ENCODE data around the gene SEZ6L2. TPM values are rescaled to one million over a fixed set of nuclear protein-coding genes. Genes with fewer than 3 reads are reported as not detected.

SEZ6L2 gene
- total and polyA plus RNA-seq, 9 of the 15 experiments (the other 6 are each of a cell fraction or from before 2014, with no cell fraction given): 0.10 to 2.1 (median 0.72) TPM

DNA sequence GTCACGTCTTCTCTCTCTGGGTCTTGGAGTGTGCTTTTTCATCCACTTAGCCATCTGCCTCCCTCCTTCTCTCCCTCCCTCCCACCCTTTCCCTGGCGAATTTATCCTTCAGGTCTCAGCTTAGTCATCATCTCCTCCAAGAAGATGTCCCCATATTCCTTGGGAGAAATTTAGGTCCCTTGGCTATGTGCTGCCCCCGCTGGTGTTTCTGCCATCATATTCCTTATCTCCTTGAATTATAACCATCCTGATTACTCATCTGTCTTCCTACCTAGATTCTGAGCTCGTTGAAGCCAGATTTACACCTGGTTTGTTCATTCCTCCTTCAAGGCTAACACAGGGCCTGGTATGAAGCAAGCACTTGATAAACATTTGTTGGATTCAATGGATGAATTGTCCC lies 5.0 kb downstream of the SEZ6L2 start:
- TF ChIP-seq HLTF (IDR thresholded peaks at IDR 0.05) (no peak), TSHZ1 (CRISPR knock-in tag; IDR thresholded peaks at IDR 0.05) (no peak), ATF2 (CRISPR knock-in tag; IDR thresholded peaks at IDR 0.05) (no peak), EWSR1 (IDR thresholded peaks at IDR 0.05; ENCODE audit: borderline replicate concordance, low read depth, partially characterized antibody) (no peak), BRF2 (IDR thresholded peaks at IDR 0.05; ENCODE audit: borderline replicate concordance, insufficient read depth, insufficient read length) (no peak), POLR2AphosphoS5 (IDR thresholded peaks at IDR 0.05; ENCODE audit: control insufficient read depth, insufficient read depth, low read depth, low read length) (no peak), GABPA (tag; conservative IDR thresholded peaks at IDR 0.05; ENCODE audit: low read depth) (no peak), LARP7 (IDR thresholded peaks at IDR 0.05) (no peak), PHF8 (IDR thresholded peaks at IDR 0.05; ENCODE audit: borderline replicate concordance, low read length) (no peak), ZNF609 (CRISPR knock-in tag; IDR thresholded peaks at IDR 0.05; ENCODE audit: borderline replicate concordance) (no peak), ZKSCAN1 (IDR thresholded peaks at IDR 0.05; ENCODE audit: low read depth, low read length) (no peak)
- Histone ChIP-seq H3K9ac (ENCODE audit: insufficient read depth in 1 of 2, low read depth in 2 of 2, low read length in 2 of 2) (no peak overlapping the region), H3K36me3 (ENCODE audit: control insufficient read depth, insufficient read depth, low read length) (no peaks in the 10 kb centered on the region), H3K27me3 (ENCODE audit: control insufficient read depth in 2 of 2, insufficient read depth in 2 of 2, low read length in 2 of 2) (peaks cover 9 to 24% of the 10 kb centered on the region in 2 experiments), H4K20me1 (replicated peaks; ENCODE audit: control insufficient read depth, insufficient read depth, low read length) (peaks cover 8% of the 10 kb centered on the region; the same call in 1 of the 2 replicates), H3K9me3 (replicated peaks; ENCODE audit: control insufficient read depth, insufficient read depth, low read depth, low read length) (no peaks in the 10 kb centered on the region), H3K4me3 (no peak overlapping the region), H3K79me2 (ENCODE audit: control insufficient read depth, insufficient read depth, low read length) (no peaks in the 10 kb centered on the region), H3K4me1 (replicated peaks in 1 of 2; ENCODE audit: control insufficient read depth in 2 of 2, insufficient read depth in 2 of 2, low read length in 2 of 2) (peaks cover 0 to 9% of the 10 kb centered on the region in 2 experiments; a peak in 3 of 5 replicates), H3K9me1 (ENCODE audit: control insufficient read depth, insufficient read depth, low read length) (no peaks in the 10 kb centered on the region), H3K4me2 (ENCODE audit: insufficient read depth, low read length) (no peak overlapping the region), H3K27ac (ENCODE audit: extremely low read depth, low read depth, low read length) (no peak overlapping the region), H2AFZ (ENCODE audit: low read depth, low read length) (no peak overlapping the region)
- no peak for FAIRE-seq
- intact Hi-C loops (cut with micrococcal nuclease) (no loop called here), in situ Hi-C loops (cut with MboI) (no loop called here)
- POLR2A ChIA-PET: interaction anchor here (0.8 to 1.2 kb wide), 2 partner anchors 10 to 28 kb away, joined by 3 read pairs; no protein-coding TSS in a partner anchor
- WGBS (ENCODE audit: insufficient coverage, low coverage, missing lambda C conversion rate): 13% methylated on average over 4 of the region's 4 CpGs
- no peak for ATAC-seq
- DNase-seq (ENCODE audit: extremely low read depth in 1 of 4, low spot score in 3 of 4): no peak
- no TSS peak for BruUV-seq (replicated peaks)
- CTCF ChIA-PET (ENCODE audit: low intra/inter-chr PET ratio): no interaction called here

All from K562 (cell line).